SKM-1 treated with dmso at 0.1 percent for 144 hours (cell line): ENCODE data around the gene SPOCK1.
"Not testable (repeated sequence)": the region's sequence is repeated elsewhere in the genome, so short reads cannot be mapped to it uniquely, and the experiment has no call there.

Experiments used
- DNase-seq: peaks from one replicate; lab custom pipeline; 2025; ENCODE audit not compliant: unreplicated experiment; lab: John Stamatoyannopoulos, UW

SPOCK1 gene

DNA sequence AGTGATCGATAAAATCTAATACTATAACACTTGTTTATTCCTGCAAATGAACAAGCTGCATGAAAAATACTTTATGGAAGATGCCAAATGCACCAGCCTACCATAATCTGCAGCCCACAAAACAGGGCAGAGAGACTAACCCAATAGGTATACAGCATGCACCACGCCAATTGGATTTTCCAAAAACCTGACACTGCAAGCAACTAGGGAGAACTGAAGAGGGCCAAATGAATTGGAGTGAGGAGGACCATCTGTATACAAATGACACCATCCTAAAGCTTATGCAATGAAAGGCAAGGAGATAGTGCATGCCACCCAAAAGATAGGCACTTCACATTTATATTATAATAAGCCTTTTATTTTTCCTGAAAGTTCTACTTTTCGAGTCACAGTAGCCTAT is 100.4 kb downstream of the SPOCK1 start:
- no peak for DNase-seq

DNA sequence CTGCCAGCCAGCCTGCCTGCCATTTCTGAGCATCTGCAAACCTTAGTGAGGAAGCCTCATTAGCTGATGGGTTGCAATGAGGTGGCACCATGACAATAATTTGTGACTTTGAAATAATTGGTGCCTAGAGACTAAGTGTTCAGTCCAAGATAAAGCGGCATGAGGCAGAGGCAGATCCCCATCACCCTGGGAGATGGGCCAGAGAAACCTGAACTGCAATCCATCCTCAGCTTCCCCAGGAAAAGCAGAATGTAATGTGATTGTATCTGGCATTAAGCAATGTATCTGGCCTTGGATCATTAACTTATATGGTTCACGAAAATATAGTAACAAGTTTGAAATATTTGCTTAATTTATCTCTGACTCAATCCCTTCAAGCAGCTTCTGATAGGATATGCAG is 101.0 kb downstream of the SPOCK1 start:
- DNase-seq = no peak

- DNase-seq = no peak
These were observed 103.9 kb downstream of the SPOCK1 start for GRCh38 chr5:137395011-137395755.

DNA sequence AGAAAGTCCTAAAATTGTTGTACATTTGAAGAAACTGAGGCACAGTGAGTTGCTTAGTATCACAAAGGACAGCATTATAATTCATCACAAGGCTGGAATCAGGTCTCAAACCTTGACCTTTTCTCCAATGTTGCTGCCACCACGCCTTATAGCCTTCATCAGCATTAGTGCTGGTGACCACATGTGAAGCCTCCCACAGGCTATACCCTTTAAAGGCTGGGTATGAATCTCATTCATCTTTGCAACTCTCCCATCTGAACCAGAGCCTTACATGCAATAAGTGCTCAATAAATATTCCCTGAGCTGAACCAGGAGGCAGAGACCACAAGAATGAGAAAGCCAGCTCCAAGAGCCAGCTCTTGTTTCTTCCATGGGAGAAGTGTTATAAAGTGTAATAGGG is 104.7 kb downstream of the SPOCK1 start:
- DNase-seq = no peak

DNA sequence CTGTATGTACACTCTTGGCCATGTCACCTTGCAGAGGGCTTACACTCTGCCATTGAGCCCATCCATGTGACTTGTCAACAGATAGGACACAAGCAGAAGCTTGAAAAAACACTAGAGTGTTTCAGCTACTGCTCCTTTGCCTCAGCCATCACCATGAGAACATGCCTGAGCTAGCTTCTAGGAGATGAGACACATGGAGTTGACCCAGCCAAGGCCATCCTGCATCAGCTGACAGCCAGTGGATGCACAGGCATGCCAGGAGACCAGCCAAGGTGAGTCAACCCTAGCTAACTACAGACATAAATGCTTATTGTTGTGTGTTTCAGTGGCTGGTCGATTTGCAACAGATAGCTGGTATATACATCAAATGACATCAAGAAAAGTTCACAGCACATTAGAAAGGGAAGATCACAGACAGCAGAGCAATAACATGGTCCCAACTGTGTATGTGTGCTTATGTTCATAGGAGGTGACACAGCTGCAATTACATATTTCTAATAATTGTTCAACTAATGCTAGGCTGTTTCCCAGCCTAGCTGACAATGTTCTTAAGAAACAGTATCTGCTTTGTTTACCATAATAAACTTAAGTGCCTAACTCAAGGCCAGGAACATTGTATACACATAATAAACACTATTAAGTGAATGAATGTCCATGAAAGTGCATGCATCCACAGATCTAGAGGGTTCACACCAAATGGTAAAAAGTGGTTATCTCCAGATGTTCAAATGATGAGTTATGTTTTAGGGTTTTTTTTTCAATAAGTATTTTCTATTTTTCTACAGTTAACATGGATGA is 105.7 kb downstream of the SPOCK1 start:
- DNase-seq = no peak

- DNase-seq = no peak
These were observed 106.9 kb downstream of the SPOCK1 start for GRCh38 chr5:137392261-137392660.

DNA sequence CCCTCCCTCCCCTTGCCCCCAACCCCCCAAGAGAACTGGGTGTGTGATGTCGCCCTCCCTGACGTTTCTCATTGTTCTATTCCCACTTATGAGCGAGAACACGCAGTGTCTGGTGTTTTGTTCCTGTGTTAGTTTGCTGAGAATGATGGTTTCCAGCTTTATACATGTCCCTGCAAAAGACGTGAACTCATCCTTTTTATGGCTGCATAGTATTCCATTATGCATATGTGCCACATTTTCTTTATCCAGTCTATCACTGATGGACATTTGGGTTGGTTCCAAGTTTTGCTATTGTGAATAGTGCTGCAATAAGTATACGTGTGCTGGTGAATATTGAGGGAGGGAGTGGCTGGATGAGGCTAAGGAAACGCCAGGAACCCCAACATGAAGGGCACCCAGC is 108.1 kb downstream of the SPOCK1 start:
- DNase-seq = not testable (repeated sequence)

DNA sequence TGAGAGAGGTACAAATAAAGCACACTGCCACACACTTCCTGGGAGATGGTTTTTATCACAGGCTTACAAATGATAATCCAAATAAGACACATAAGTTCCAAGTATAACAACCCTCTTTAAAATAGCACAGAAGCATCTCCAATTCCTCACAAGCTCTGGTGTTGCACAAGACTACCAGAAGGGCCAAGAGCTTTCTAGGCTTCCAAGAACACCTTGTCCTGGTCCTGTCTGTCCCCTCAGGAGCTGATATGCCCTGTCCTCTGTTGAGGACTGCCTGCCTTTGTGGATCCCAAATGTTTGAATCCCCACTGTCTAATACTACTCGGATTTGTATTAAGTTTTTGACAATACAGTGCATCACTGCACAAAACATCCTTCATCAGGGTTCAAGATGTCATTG is 110.1 kb downstream of the SPOCK1 start:
- DNase-seq = no peak

DNA sequence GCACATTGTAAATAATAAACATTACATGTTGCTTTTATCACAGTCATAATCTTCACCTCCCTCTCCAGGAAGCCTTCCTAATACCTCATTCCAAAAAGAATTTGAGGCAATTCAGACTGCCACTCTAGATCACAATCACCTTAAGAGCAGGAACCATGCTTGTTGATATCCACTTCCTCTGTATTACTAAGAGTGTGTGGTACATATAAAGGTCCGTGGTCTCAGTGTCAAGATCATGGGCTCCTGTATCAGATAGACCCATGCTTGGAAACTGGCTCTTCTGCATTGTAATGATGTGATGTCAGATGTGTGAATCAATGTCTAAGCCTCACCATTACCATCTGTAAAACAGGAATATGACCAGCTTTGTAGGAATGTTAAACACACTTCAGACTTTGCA is 114.1 kb downstream of the SPOCK1 start:
- no peak for DNase-seq

DNA sequence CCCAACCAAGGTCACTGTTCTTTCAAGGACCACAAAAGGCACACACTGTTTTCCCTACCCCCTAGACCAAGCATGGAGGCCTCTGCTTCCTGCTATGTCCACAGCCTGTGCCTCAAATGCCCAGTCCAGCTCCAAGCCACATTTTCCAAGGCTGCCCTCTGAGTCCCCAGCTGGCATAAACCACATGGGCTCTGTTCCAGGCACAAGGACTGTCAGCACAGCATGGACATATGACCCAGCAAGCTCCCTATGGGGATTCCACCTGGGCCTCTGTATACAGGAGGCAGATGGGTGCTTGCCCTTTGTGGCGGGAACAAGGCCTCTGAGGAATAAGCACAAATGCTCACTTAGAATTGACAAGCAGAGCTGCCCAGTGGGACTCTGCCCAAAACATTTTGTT is 115.2 kb downstream of the SPOCK1 start:
- no peak for DNase-seq

DNA sequence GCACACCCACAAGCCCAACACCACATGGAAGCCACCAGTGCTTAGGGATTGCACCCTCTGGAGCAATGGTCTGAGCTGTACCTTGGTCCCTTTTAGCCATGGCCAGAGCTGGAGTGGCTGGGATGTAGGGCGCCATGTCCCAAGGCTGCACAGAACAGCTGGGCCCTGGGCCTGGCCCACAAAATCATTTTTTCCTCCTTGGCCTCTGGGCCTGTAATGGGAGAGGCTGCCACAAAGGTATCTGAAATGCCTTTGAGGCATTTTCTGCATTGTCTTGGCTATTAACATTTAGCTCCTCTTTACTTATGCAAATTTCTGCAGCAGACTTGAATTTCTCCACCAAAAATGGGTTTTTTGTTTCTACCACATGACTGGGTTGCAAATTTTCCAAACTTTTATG is 117.6 kb downstream of the SPOCK1 start:
- no peak for DNase-seq

DNA sequence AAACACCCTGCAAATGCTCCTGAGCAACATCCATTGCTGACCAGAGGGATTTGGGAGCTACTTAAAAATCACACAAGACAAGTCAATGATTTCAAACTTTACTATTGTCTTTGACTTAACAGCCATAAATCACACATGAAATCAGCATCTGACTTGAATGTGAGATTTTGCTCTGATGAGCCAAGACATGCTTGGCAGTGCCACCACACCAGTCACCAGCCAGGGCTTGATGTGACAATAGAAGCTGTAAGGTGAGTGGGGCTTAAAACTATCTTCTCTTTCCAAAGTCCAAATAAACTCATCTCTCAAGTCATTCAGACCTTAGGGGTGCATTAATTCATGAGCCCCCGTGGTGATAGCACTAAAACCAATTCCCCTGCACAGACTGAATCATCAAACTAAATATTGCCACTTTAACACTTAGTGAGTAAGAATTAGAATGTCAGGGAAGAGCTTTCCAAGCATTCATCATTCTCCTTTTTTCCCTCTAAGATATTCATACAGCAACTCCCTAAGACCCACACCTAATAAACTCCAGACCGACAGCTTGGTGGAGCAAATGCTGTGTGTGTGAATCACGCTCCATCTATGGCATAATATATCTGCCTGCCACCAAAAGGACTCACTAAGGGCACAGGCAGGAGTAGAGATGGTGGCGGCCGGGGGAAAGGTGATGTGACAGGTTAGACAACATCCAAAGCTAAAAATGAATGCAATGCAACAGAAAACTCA is 119.4 kb downstream of the SPOCK1 start:
- no peak for DNase-seq

- no peak for DNase-seq
These were observed 123.2 kb downstream of the SPOCK1 start for GRCh38 chr5:137375741-137376526.

DNA sequence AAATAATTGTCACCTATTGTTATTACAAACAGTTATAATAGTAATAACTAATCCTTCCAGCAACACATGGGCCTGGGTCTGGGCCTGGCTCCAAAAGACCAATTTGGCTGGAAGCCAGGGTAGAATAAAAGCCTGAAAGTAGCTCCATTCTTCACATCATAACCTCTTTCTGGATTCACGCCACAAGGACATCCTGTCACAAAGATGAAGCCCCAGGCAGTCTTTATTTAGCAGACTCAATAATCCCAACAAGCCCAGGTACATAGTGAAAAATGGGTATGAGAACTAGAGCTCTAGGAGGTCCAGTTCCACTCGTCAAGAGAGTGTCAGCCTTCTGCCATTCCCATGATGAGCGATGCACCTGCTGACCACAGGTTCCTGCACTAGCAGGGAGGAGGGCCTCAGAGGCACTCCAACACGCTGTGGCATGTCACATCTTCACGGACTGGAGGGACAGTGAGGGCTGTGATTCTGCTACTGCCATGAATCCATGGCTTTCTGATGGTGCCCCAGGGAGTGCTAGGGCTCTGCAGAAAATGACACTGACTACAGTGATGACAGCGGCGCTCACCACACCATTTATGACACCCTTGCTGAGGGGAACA is 124.9 kb downstream of the SPOCK1 start:
- no peak for DNase-seq

DNA sequence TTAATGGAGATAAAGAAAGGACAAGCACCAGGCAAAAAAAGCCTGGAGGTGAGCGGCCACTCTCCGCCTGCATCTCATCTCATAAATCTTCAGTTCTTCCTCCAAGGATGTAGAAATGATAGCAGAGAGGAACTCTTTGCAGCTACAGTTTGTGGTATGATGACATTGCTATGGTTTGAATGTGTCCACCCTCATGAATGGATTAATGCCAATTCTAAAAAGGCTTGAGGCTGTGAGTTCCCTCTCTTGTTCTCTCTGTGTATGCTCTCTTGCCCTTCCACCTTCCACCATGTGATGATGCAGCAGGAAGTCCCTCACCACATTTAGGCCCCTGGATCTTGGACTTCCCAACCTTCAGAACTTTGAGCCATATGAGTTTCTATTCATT is 126.4 kb downstream of the SPOCK1 start:
- DNase-seq = peak; percentile 79

DNA sequence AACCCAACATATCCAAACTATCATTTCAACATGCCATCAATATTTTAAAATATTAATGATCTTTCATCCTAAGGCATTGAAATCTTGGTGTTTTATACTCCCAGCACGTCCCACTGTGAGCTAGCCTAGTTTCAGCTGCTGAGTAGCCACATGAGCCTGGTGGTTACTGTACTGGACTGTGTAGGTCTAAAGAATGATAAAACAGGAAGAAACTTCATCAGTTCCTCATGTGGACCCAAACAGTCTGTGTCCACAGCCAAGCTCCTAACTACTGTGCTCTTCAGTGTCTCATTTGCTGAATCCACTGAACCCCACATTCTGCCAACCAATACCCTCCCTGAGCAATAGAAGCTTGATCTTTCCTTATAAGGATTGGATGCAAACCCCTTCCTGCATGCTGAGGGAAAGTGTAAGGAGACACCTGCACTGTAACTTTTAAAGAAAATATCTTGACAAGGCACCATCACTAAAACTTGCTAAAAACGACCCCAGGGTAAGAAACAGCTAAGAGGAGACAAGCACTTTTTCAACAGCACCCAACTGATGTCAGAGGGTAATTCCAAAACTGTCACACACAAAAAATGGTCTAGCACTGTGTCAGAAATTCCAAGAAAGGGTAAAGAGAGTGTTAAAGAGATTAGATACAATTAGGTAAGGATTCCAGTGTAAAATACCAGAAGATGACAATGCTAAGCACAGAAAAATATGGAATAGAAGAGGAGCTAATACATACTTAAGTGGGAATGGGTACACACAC is 126.9 kb downstream of the SPOCK1 start:
- peak; percentile 46 for DNase-seq

- no peak for DNase-seq
These were observed 128.7 kb downstream of the SPOCK1 start for GRCh38 chr5:137370096-137371071.

DNA sequence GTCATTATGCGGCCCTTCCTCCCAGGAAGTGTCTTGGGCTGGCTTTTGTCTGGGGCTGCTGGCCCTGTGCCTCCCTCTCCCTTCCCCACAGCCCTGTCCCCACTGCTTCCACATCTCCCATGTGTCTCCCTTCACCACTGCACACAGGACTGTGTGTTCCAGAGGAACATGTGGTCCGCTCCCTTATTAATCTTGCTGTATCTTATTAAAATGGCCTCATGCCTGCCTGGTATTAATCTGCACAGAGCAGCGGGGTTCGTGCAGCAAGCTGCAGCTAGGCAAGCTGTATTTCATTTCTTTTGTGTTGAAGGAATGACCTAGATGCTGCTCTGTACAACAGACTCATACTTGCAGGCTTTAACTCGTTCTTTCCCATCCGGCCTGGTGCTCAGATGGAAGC is 130.5 kb downstream of the SPOCK1 start:
- no peak for DNase-seq

DNA sequence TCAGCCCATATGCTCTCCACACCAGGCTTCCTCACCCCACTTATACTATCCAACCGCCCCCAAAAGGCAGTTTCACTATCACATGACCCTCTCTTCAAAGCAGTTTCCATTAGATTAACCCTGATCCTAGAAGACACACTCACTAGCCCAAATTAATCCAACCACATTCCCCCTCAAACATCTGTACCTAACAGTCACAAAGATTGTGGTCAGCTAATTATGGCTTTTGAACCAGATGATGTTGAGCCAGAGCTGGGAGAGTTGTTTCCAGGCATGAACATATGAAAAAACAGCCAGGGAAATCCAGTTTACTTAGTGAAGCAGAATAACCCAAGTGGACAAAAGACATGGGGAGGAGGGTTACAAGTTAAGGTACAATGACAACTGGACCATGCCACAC is 131.2 kb downstream of the SPOCK1 start:
- no peak for DNase-seq
